NCI-H1105 treated with DMSO at 0.1 percent for 48 hours (cell line): ENCODE data around the gene ERBB4.
"Not testable (repeated sequence)": the region's sequence is repeated elsewhere in the genome, so short reads cannot be mapped to it uniquely, and the experiment has no call there.

Experiments
- DNase-seq: peaks from one replicate; lab custom pipeline; 2025; lab: John Stamatoyannopoulos, UW

The ERBB4 gene

GRCh38 chr2:212226114-212226513 is 312.5 kb downstream of the ERBB4 start:
- no peak for DNase-seq

GRCh38 chr2:212223696-212224095 is 314.9 kb downstream of the ERBB4 start:
- DNase-seq, result no peak

DNA sequence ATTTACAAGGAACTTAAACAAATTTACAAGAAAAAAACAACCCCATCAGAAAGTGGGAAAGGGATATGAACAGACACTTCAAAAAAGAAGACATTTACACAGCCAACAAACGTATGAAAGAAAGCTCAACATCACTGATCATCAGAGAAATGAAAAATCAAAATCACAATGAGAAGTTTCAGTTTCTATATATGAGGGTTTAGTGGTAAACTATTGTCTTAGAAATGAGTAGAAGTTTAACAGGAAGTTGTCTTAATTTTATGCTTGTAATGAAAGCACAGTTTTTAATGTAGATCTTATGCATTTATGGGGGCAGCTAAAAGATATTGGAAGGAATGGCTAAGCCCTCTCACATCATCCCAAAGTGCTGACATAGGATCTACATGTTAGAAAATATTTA is 325.4 kb downstream of the ERBB4 start:
- DNase-seq, result no peak

- no peak for DNase-seq
Observed at GRCh38 chr2:212208467-212208866, 330.1 kb downstream of the ERBB4 start.

- peak; percentile 45 for DNase-seq
Observed at GRCh38 chr2:212197776-212198175, 340.8 kb downstream of the ERBB4 start.

DNA sequence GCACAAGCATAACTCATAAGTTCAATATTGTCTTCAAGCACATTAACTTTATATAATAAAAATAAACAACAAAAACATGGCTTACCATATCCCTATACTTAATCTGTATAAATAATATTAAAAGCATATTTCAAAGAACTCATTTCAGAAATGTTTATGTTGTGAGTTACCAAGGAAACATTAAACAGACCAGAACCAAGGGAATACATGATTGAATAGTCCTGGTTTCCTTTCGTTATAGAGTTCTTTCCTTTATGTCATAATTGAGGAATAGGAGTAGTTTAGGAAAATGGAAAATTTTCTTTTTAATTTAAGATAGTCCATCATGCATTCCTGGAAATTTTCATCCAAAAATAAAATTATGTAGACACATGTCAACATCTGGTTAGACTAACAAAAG is 343.0 kb downstream of the ERBB4 start:
- DNase-seq, result no peak

- peak; percentile 10 for DNase-seq
Observed at GRCh38 chr2:212194396-212194795, 344.2 kb downstream of the ERBB4 start.

GRCh38 chr2:212193803-212194202 is 344.8 kb downstream of the ERBB4 start:
- no peak for DNase-seq

GRCh38 chr2:212193056-212193455 is 345.5 kb downstream of the ERBB4 start:
- DNase-seq, result peak; percentile 15

- not testable (repeated sequence) for DNase-seq
Observed at GRCh38 chr2:212191438-212191837, 347.2 kb downstream of the ERBB4 start.

DNA sequence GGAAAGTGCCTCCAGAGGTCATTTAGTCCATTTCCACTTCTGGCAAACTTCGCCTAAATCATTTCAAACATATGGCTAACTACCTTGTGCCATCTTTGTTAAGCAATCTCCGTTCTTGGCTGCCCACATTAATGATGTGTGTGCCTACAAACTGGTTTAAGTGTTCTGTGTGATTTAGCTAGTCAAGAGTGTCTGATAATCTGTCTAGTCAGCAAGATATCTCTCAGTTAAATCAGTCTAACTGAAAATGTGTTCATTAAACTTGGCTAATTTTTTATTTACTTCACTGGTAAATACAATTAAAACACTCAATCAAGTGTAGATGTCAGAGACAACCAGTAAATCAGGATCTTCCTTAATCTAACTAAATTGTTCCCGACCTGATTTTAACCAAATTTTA is 352.4 kb downstream of the ERBB4 start:
- no peak for DNase-seq

GRCh38 chr2:212181646-212182045 is 357.0 kb downstream of the ERBB4 start:
- DNase-seq, result no peak

- DNase-seq, result peak; percentile 11
Observed at GRCh38 chr2:212180408-212181083, 358.1 kb downstream of the ERBB4 start.

DNA sequence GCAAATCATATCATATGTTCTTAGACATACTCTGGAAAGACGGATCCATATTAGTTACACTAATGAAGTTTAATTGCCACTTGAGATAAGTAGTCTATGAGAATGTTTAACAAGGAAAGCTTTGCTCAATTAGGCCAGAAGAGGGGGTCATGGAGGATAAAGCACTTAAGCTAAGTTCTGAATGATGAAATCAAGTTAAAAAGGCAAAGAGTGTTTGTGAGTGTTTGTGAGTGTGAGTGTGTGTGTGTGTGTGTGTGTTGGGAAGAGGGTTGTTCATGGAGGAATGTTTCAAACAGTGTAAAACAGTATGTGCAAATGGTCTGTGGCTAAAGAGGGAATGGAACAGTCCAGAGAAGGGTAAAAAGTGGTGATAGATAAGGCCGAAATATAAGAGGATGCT is 360.9 kb downstream of the ERBB4 start:
- DNase-seq, result peak; percentile 87

GRCh38 chr2:212176151-212176550 is 362.5 kb downstream of the ERBB4 start:
- no peak for DNase-seq

DNA sequence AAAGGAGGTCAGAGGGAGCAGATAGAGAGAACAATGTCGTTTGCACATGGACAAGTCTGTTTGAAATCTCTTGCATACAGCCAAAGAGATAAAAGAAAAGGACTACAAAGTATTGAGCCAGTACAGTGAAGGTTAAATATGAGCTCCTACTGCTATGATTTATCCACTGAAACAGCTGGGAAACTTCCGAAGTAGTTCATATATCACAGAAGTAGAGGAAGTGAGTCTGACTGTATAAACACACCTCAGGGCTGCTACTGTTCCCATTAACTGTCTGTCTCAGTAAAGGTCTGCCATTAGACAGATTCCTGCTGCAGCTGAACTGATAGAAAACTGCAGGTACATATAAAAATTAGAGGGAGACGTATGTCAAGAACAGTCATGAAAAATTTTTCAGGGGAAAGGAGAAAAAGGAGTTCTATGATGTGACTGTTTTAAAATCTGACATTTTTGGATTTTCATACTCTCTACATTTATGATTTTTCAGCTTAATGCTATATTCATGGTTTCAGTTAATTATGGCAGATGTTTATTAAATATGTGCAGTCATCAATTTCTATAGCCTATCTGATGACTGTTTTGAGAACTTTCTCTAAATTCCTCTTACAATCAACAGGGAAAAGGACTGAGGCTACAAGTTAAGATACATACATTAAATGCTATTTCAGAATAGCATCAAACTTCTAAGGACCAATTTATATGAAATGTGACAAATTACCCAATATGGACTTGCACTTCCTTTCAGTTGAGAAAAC is 364.7 kb downstream of the ERBB4 start:
- DNase-seq, result no peak

DNA sequence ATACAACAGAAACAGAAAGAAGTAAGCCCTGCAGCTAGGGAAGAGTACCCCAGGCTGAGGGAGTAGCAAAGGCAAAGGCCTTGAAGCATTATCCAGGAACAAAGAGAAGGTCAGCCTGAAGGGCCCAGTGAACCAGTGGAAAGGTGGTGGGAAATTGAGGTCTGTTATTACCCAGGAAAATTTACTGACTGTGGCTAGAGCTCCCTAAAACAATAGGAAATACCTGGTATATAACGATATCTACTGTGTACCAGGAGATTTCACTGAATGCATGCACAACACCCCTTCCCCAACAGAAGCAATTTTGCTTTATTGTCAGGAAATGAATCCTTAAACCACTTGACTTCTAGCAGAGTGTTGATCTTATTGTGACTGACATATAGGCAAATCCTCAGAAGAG is 365.3 kb downstream of the ERBB4 start:
- no peak for DNase-seq

- DNase-seq, result no peak
Observed at GRCh38 chr2:212170382-212170781, 368.2 kb downstream of the ERBB4 start.

GRCh38 chr2:212158081-212158480 is 380.5 kb downstream of the ERBB4 start:
- DNase-seq, result no peak

- no peak for DNase-seq
Observed at GRCh38 chr2:212157012-212157411, 381.6 kb downstream of the ERBB4 start.

- no peak for DNase-seq
Observed at GRCh38 chr2:212156088-212156487, 382.5 kb downstream of the ERBB4 start.

DNA sequence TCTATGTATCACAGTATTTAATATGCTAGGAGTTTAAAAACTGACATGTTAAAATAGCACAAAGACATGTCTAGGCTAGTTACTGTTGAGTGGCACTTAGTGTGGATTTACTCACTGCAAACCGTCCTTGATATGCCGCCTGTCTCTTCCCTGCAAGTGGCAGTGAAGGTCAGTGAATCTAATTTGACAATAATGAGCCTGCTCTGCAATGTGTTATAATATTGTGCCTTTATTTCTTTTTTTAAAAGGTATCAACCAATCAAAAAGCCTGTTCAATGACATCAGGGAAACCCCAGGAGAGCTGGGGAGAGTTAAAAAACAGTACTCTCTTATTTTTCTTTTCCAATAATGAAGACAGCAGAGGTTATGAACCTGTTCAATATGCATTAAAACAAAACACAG is 384.1 kb downstream of the ERBB4 start:
- DNase-seq, result peak; percentile 78

GRCh38 chr2:212153923-212154322 is 384.7 kb downstream of the ERBB4 start:
- DNase-seq, result no peak
